Activated naive CD4-positive, alpha-beta T cell treated with anti-CD3 and anti-CD28 coated beads for 36 hours (primary cell): ENCODE data around the gene SPAAR. TPM values are rescaled to one million over a fixed set of nuclear protein-coding genes. Genes with fewer than 3 reads are reported as not detected.

ENCODE experiments used
- CTCF ChIA-PET: fragments of 350-600 bp; sonication (Branson Sonifier 250); formaldehyde crosslinking; loops from one replicate; lab custom pipeline; 2021; ENCODE audit warnings: antibody characterized with exemption; lab: Charles Lee
- DNase-seq: peaks from one replicate; pipeline ENCODE4 v3.0.0-alpha.2; 2020
- H3K27ac Mint-ChIP-seq: one replicate; pipeline ENCODE4 v1.8.0; 2021; ENCODE audit warnings: mild to moderate bottlenecking, mixed read lengths
- H3K27me3 Mint-ChIP-seq: one replicate; pipeline ENCODE4 v1.8.0; 2021; ENCODE audit warnings: low read depth, mixed read lengths
- H3K36me3 Mint-ChIP-seq: one replicate; pipeline ENCODE4 v1.8.0; 2021; ENCODE audit warnings: low read depth, mixed read lengths
- H3K4me1 Mint-ChIP-seq: one replicate; pipeline ENCODE4 v1.8.0; 2021; ENCODE audit warnings: low read depth, mixed read lengths
- H3K4me3 Mint-ChIP-seq: one replicate; pipeline ENCODE4 v1.8.0; 2021; ENCODE audit warnings: mild to moderate bottlenecking, moderate library complexity, mixed read lengths
- H3K9me3 Mint-ChIP-seq: one replicate; pipeline ENCODE4 v1.8.0; 2021; ENCODE audit warnings: mixed read lengths
- intact Hi-C: fragments of 100-400 bp; cut with micrococcal nuclease; formaldehyde crosslinking; loops from one replicate; pipeline ENCODE4 v1.15.1; 2023
- total RNA-seq, 2 experiments: library from RNA; stranded (reverse); gene quantifications; one replicate each; pipeline ENCODE4 v1.2.3, GENCODE V29; 2021

Gene SPAAR
- total RNA-seq, 2 experiments from 2014 or later: not detected

DNA sequence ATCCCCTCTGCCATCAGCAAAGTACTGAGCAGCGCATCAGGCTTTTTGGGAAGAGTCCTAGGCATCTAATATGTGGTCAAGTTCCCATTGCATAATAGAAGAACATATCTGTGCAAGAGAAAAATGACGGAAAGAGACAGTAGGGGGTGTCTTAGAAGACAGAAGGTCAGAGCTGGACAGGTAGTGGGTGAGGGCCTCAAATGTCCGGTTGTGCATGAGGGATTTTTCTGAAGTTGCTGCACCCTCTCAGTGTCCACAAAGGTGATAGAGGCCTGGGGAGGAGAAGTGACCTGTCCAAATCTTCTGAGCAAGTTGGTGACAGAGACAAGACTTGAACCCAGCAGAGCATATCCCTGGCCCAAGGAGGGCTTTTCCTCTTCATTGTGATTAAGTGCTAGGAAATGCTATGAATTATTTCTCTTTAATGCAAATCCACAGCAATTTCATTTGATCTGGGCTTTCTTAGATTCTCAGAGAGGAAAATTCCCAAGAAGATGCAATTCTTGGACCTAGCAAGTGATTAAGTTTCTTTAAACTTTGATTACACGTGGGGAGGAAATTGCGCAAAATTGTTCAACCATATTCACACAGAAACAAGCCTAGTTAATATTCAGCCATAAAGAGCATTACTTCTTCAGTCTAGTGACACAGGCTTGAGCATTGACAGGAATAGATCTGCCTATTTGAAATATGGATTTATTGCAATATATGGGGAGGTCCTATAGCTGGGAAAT is 49.0 kb downstream of the SPAAR start, which contains the start of gene OR2S2:
Gene OR2S2, minus strand, starts transcription at position 51 of the 734 bp plus-strand sequence. CDS start 56 bp downstream, outside the sequence.
- Mint-ChIP-seq H3K36me3 (no peaks in the 10 kb centered on the region), H3K27ac (no peak within 1 kb of the TSS), H3K4me1 (no peaks in the 10 kb centered on the region), H3K4me3 (no peak within 1 kb of the TSS), H3K27me3 (no peaks in the 10 kb centered on the region), H3K9me3 (no peaks in the 10 kb centered on the region)
- CTCF ChIA-PET: interaction anchor here (0.5 to 4.2 kb wide), 9 partner anchors 9 to 375 kb away, joined by 3 to 59 read pairs (median 6); no protein-coding TSS in a partner anchor
- intact Hi-C loops: no loop called here
- no peak for DNase-seq

DNA sequence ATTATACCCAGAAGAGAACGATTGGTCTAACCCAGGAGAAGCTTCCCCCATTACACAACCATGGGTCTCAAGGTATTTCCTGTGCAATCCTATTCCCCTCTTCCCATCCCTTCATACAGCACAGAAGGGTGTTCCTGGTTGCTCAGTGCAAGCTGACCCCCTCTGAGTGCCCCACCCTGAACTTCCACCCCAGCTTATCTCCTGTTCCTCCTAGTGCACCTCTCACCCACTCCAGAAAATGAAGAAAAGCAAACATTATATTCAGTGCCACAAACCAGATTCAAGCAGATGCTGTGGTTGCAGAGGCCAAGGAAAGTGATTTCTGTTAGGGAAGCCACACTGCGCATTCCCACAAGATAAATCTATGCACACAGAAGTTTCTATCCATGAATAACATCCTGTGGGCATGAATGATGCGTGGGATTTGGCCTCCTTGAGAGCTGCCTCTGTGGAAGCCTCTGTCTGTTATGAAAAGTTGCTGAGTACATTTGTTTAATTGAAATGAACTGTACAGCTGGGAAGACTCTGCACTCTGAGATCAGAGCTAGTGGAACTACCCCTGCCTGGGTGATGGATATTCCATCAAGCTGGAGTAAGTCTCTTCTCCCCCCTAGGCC is 50.9 kb downstream of the SPAAR start:
- no peaks in the 10 kb centered on the region for H3K27me3 Mint-ChIP-seq
- no peak overlapping the region for H3K27ac Mint-ChIP-seq
- CTCF ChIA-PET: interaction anchor here (1.2 to 1.8 kb wide), 7 partner anchors 11 to 144 kb away, joined by 3 to 15 read pairs (median 7); no protein-coding TSS in a partner anchor
- no peaks in the 10 kb centered on the region for H3K36me3 Mint-ChIP-seq
- no peaks in the 10 kb centered on the region for H3K4me1 Mint-ChIP-seq
- DNase-seq: no peak
- no peaks in the 10 kb centered on the region for H3K9me3 Mint-ChIP-seq
- intact Hi-C loops: no loop called here
- no peak overlapping the region for H3K4me3 Mint-ChIP-seq

Other genes starting within 250 kb of the SPAAR start
- gene ARHGEF39, start 244.3 kb upstream of the SPAAR start, total RNA-seq: 10 to 100 TPM; 28.9 to 30.4 TPM
- gene CA9, start 235.6 kb upstream of the SPAAR start, total RNA-seq: under 1 TPM; 0.38 to 0.52 TPM
- 1 to 10 TPM; 4.9 to 6.6 TPM for gene TPM2, start 219.6 kb upstream of the SPAAR start, total RNA-seq
- 100 to 1,000 TPM; 190 TPM for gene TLN1, start 177.3 kb upstream of the SPAAR start, total RNA-seq
- gene CREB3, start 176.8 kb upstream of the SPAAR start, total RNA-seq: 10 to 100 TPM; 13.7 to 13.8 TPM
- gene GBA2, start 160.3 kb upstream of the SPAAR start, total RNA-seq: 10 to 100 TPM; 20.3 to 22.7 TPM
- 10 to 100 TPM; 12.0 to 13.3 TPM for gene RGP1, start 160.2 kb upstream of the SPAAR start, total RNA-seq
- gene MSMP, start 155.2 kb upstream of the SPAAR start, total RNA-seq: under 1 TPM in 1 of 2 experiments, not detected in 1; 0.45 TPM
- gene NPR2, start 117.9 kb upstream of the SPAAR start, total RNA-seq: 1 to 10 TPM; 3.6 to 5.5 TPM
- 1 to 10 TPM in 1 of 2 experiments, under 1 TPM in 1; 0.95 to 1.1 TPM for gene SPAG8, start 97.2 kb upstream of the SPAAR start, total RNA-seq
- 10 to 100 TPM; 61.0 to 68.3 TPM for gene HINT2, start 94.4 kb upstream of the SPAAR start, total RNA-seq
- gene FAM221B, start 80.8 kb upstream of the SPAAR start, total RNA-seq: not detected
- 1 to 10 TPM; 6.2 to 6.6 TPM for gene TMEM8B, start 80.3 kb upstream of the SPAAR start, total RNA-seq
- not detected for gene OR13J1, start 39.1 kb upstream of the SPAAR start, total RNA-seq
- not detected for gene HRCT1, start 3.3 kb upstream of the SPAAR start, total RNA-seq
- not detected for gene OR2S2, start 48.7 kb downstream of the SPAAR start, total RNA-seq
- gene RECK, start 127.4 kb downstream of the SPAAR start, total RNA-seq: 1 to 10 TPM; 7.8 to 8.5 TPM
- 1 to 10 TPM; 8.0 to 9.7 TPM for gene GLIPR2, start 227.2 kb downstream of the SPAAR start, total RNA-seq